H1 (cell line): Measurements from ENCODE around the gene MDM4.

Experiments
- CEBPB ChIP-seq: IDR thresholded peaks from 2 replicates; pipeline ENCODE4 v1.6.1; 2012; ENCODE audit warnings: low read depth, low read length
- CHD7 ChIP-seq: fragments of 300-600 bp; sonication (generic); IDR thresholded peaks from 2 replicates; pipeline ENCODE4 v1.7.1; 2012; ENCODE audit warnings: low read length, moderate library complexity, mild to moderate bottlenecking, inconsistent platforms; ENCODE audit not compliant: insufficient replicate concordance
- CTCF ChIP-seq, 3 experiments: IDR thresholded peaks; 1 replicate in 2 of 3; 2 replicates in 1 of 3; pipeline versions ENCODE4 v1.5.1 to v1.6.1; 2011; ENCODE audit warnings: low read length in 3 of 3, mild to moderate bottlenecking in 3 of 3, inconsistent platforms in 2 of 3, low read depth in 1 of 3, moderate library complexity in 1 of 3; ENCODE audit not compliant: insufficient read depth in 1 of 3; ENCODE audit errors: control extremely low read depth in 1 of 3
- EP300 ChIP-seq, 2 experiments: IDR thresholded peaks; 1 replicate in 1 of 2; 2 replicates in 1 of 2; pipeline ENCODE4 v1.6.1; 2011 to 2012; ENCODE audit warnings: low read depth in 2 of 2, low read length in 2 of 2, mild to moderate bottlenecking in 2 of 2, borderline replicate concordance in 1 of 2, inconsistent platforms in 1 of 2, moderate library complexity in 1 of 2
- GABPA ChIP-seq: IDR thresholded peaks from 2 replicates; pipeline ENCODE4 v1.6.1; 2011; ENCODE audit warnings: mild to moderate bottlenecking, low read length, moderate library complexity, borderline replicate concordance; ENCODE audit not compliant: insufficient read depth
- JUN ChIP-seq: IDR thresholded peaks from 2 replicates; pipeline ENCODE4 v1.6.1; 2011; ENCODE audit warnings: low read depth, mild to moderate bottlenecking, improper control_type of control experiment, low read length
- MAX ChIP-seq: IDR thresholded peaks from 2 replicates; pipeline ENCODE4 v1.6.1; 2012; ENCODE audit warnings: inconsistent platforms
- SRF ChIP-seq: IDR thresholded peaks from 2 replicates; pipeline ENCODE4 v1.6.1; 2011; ENCODE audit warnings: mild to moderate bottlenecking, low read depth, low read length, moderate library complexity

GRCh38 chr1:204479387-204480136, 36.6 kb upstream of the MDM4 start:
- no peak for TF ChIP-seq JUN
- no peak for TF ChIP-seq MAX
- TF ChIP-seq CTCF (IDR thresholded peaks at IDR 0.05; ENCODE audit: control extremely low read depth in 1 of 3, insufficient read depth in 1 of 3, low read depth in 1 of 3, low read length in 3 of 3): no peak
- TF ChIP-seq SRF: no peak
- no peak for TF ChIP-seq CEBPB
- TF ChIP-seq GABPA: no peak
- no peak for TF ChIP-seq CHD7
- TF ChIP-seq EP300 (IDR thresholded peaks at IDR 0.05; ENCODE audit: borderline replicate concordance in 1 of 2, low read depth in 2 of 2, low read length in 2 of 2): no peak
